Prostate gland (tissue), 2 donors: ENCODE results near the gene MIR17HG.

Experiments
- CTCF ChIP-seq, 4 experiments: fragments of 200-600 bp in 2 of 4; fragments of 450-650 bp in 2 of 4; sonication (generic) in 2 of 4; IDR thresholded peaks; 1 replicate in 3 of 4; 2 replicates in 1 of 4; pipeline ENCODE4 v1.5.1; 2016 to 2019; ENCODE audit warnings: antibody characterized with exemption in 4 of 4, mild to moderate bottlenecking in 2 of 4, moderate library complexity in 2 of 4
- POLR2A ChIP-seq: fragments of 450-650 bp; IDR thresholded peaks from one replicate; pipeline ENCODE4 v1.6.1; 2016; ENCODE audit warnings: antibody characterized with exemption, mild to moderate bottlenecking
- POLR2AphosphoS5 ChIP-seq: sonication (generic); formaldehyde crosslinking; IDR thresholded peaks from one replicate; pipeline ENCODE4 v1.6.1; 2017; ENCODE audit warnings: antibody characterized with exemption

GRCh38 chr13:91368101-91368500 lies 20.6 kb downstream of the MIR17HG start:
- TF ChIP-seq CTCF (IDR thresholded peaks at IDR 0.05), result no peak
- no peak for TF ChIP-seq POLR2AphosphoS5
- no peak for TF ChIP-seq POLR2A
